D341Med (cell line): ENCODE measurements around the gene FOSB.
"Not testable (repeated sequence)": the region's sequence is repeated elsewhere in the genome, so short reads cannot be mapped to it uniquely, and the experiment has no call there.

Source experiments
- DNase-seq: peaks from one replicate; pipeline ENCODE4 v3.0.0; 2012; ENCODE audit warnings: low spot score

Gene FOSB

DNA sequence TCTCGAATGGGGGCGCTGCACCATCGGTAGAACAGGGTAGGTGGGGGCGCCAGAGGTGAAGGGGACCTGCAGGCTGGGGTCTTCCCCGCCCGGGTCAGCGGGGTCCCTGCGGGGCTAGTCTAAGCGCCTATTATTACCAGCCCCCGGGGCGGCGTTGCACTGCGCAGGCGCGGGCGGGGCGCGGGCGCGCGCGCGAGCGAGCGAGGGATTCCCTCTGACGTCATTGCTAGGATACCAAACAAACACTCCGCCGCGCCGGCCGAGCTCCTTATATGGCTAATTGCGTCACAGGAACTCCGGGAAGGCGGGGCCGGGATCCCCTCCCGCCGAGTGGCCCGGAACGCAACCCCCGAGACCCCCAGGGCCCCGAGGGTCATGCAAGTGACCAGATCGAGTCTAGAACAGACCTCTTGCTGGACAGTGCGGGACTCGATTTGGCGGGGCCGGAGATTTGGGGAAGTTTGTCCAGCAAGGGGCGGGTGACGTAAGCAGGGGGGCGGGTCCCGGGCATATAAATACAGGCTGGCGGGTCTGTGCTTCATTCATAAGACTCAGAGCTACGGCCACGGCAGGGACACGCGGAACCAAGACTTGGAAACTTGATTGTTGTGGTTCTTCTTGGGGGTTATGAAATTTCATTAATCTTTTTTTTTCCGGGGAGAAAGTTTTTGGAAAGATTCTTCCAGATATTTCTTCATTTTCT is at the start of gene FOSB:
Gene FOSB, plus strand, starts transcription at position 541 of the 703 bp plus-strand sequence. CDS start 591 bp downstream, outside the sequence.
- DNase-seq: peak; percentile 97

DNA sequence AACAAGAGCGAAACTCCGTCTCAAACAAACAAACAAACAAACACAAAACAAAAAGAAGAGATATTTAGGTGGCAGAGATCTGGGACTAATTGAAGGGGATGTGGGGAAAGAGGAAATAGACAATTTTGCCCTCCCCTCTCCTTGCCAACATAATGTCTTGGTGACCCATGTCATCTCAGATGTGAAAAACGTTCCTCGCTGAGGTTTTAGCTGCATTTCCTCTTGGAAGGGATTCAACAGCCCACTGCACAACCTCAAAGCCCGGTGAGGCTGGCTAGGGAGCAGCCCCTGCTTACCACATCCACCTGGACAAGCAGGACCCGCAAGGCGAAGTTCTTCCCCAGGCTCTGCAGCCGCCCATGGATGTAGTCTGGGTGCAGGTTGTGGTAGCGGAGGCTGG is 49.0 kb upstream of the FOSB start:
- DNase-seq: no peak

DNA sequence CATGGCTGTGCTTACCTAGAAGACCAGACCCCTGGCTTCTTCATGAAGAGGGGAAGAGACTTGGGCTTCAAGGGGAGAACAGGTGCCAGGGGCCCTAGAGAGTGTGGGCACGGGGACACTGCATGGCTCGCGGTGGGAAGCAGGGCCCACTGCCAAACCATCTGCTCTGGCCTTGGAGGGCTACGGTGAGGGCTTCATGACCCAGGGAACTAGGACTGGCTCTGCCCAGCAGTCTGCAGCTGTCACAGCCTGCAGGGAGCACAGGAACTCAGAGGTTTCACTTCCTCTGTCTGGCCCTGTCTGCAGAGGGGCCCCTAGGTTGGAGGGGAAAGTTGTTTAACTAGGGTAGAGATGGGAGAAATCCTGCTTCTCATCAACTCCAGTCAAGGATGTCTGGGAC is 48.4 kb upstream of the FOSB start:
- DNase-seq: peak; percentile 11

DNA sequence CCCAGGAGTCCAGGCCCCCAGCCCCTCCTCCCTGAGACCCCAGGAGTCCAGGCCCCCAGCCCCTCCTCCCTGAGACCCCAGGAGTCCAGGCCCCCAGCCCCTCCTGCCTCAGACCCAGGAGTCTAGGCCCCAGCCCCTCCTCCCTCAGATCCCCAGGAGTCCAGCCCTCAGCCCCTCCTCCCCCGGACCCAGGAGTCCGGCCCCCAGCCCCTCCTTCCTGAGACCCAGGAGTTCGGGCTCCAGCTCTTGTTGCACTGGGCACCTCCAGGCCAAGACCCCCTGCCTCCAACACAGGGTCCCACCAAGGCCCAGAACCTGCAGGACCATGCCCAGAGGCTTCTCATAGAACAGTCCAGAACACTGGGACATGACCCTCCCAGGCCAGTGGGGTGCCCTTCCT is 47.9 kb upstream of the FOSB start:
- DNase-seq: no peak

DNA sequence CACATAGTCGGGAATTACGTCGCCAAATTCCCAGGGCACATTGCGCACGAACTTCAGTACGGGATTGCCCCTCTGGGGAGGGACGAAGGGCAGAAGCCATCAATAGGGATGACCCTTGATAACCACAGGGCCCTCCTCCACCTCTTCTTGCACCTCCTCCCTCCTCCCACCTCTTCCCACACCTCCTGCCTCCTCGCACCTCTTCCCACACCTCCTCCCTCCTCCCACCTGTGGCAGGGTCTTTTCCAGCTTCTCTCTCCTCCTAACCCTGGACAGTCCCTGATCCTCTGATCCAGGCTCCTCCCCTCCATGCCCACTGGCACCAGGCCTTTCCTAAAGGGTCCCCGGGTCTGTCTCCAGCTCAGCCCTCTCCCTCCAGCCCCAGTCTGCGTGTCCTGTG is 47.4 kb upstream of the FOSB start:
- no peak for DNase-seq

DNA sequence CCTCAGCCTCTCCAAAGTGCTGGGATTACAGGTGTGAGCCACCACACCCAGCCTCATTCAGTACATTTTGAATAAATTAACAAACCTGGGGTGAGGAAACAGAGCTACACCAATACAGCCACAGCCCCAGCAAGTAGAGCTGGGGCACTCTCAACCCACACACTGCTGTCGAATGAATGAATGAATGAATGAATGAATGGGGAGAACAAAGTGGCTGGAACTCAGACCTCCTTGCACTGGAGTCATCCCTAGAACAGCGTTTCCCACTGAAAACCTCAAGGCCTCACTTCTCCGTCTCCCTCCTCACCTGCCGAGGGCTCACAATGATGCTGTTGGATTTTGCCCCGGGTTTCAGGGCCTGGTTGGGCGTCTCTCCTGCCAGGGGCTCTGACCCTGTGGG is 46.9 kb upstream of the FOSB start:
- DNase-seq: no peak

DNA sequence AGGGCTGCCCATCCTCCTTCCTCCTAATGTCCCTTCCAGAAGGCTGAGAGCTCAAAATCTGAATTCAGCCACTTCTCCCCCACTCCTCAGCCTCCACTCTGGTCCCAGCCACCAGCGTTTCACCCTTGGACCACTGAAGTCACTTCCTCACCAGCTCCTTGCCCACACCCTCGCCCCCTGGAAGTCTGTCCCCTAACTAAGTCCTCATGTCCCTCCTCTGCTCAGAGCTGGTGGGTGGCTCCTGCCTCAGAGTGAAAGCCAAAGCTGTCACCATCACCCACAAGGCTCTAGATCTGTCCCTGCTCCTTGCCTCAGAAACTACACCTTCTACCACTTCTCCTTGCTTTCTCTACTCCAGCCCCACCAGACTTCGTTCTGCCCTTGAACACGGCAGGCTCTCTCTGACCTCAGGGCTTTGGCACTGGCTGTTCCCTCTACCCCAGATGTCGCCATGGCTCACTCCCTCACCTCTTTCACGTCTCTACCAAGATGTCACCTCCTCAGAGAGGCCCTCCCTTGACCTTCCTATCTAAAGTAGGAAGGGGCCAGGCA is 45.8 kb upstream of the FOSB start:
- no peak for DNase-seq

DNA sequence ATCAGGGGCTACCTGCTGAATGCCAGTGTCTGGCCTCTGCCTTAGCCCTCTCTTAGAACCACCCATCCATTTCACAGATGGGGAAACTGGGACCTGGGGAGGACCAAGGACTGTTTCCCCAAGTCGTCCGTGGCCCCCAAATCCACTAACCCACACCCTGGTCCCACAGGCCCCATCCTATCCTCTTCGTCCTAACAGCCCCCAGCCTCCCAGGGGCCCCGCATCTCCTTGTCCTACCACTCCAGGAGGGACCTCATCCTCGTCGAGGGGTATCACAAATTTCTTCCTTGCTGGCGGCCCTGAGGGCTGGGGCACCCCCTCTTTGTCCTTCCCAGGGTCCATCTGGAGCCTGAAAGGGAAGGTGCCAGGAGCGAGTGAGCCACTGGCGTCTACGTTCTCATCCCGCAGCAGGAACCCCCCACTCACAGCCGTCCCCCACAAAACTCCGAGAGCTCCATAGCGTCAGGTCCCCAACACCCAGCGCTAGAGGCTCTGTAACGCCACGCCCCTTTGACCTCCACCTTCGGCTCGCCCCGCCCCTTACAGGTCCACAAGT is 44.7 kb upstream of the FOSB start:
- DNase-seq: no peak

DNA sequence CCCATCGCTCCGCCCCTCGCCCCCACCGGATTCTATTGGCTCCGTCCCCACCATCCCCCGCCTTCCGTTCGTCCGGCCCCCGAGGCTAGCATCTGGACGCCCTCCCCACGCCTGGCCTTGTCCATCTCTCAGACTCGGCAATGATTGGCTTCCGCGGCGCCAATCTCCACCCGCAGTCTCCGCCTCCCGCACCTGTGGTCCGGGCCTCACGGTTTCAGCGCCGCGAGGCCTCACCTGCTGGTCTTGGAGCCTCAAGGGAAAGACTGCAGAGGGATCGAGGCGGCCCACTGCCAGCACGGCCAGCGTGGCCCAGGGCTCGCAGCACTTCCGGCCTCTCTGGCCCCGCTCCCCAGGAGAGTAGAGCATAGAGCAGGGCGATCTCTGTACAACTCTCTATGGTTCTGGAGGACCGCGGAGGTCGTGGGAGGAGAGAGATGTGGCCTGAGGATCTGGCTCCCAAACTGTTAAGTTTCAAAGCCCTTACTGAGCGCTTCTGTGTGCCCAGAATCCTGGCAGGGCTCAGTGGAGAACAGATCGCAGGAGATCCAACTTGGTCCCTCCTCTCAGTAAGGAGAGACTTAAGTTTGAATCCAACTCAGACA is 44.1 kb upstream of the FOSB start, which contains the start of gene ERCC1:
Gene ERCC1, minus strand, starts transcription at position 329 of the 602 bp plus-strand sequence. CDS start 543 bp downstream, outside the sequence.
- peak; percentile 95 for DNase-seq

DNA sequence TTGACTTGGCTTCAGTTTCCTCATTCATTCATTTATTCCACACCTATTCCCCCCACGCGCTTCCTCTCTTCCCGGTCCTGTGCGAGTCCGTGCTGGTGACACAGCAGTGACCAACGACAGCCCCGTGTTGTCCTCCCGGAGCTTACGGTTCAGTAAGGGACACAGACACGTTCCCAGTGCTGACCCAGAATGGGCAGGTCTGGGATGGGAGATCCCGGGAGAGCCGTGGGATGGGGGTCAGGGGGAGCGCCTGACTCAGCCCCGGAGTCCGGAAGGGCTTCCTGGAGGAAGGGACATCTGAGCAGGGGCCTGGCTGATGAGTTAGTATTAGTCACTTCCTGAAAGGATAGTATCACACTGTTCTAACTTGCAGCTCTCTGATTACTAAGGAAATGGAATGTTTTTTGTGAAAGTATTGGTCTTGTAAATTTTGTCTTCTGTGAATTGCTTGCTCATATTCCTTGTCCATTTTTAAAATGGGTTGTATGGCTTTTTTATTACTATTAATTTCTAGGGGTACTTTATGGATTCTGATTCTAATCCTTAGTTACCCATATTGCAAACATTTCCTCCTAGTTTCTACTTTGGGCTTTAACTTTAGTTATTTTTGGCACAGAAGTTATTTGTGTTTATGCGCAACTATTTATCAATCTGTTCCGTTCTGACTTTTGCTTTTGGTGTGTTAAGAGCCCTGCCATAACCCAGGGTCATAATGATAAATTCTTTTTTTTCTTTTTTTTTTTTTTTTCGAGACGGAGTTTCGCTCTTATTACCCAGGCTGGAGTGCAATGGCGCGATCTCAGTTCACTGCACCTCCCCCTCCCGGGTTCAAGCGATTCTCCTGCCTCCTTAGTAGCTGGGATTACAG is 43.4 kb upstream of the FOSB start:
- DNase-seq: peak; percentile 44

DNA sequence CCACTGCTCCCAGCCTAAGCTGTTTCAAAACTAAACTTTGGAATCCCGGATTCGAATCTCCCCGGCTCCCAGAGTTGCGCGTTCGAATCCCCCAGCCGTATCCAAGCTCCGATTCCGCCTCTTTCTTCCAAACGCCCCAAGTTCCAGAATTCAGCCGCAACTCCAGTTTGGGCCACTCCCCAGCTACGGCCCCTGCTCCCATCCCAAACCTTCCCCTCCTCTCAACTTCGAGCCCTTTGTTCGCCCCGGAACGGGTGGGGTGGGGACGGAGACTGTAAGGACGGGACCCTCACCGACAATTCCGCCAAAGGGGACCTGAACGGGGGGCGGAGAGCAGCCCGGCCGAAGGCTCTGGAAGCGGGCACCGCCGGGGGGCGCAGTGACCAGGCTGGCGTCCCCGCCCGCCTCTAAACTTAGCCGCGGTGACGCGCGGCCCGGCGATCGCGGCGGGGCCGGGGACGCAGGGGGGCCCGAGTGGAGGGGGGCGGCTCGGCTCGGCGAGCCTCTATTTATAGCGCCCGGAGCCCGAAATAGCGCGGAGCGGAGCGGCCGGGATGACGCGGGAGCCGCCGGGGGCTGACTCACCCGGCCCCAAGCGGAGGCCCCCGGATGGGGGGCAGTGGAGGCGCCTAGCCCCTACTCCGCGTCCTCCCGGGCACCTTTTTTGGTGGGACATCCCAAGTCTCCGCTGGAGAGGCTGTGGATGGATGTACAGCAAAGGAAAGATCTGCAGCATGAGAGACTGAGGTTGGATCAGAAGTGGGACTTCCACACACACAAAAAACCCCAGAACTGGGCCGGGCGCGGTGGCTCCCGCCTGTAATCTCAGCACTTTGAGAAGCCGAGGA is 39.2 kb upstream of the FOSB start:
- peak; percentile 61 for DNase-seq

DNA sequence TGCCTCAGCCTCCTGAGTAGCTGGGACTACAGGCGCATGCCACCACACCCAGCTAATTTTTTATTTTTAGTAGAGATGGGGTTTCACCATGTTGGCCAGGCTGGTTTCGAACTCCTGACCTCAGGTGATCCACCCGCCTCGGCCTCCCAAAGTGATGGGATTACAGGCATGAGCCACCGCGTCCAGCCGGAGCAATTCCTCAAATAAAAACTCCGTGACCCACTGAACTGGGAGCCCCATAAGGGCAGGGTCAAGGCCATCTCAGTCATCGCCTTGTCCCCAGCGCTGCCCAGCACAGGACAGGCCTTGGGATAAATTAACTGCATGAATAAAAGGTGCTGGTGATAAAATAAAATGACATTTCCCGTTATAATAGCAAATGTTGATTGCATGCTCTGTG is 37.9 kb upstream of the FOSB start:
- not testable (repeated sequence) for DNase-seq

DNA sequence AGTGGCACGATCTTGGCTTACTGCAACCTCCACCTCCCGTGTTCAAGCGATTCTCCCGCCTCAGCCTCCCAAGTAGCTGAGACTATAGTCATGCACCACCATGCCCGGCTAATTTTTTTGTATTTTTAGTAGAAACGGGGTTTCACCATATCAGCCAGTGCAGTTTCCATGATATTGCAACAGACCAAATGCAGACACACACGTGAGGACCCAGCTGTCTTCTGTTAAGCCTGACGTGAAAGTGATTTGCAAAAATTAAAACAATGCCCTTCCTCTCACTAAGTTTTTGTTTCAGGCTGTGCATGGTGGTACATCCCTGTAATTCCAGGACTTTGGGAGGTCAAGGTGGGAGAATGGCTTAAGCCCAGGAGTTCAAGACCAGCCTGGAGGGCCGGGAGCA is 36.8 kb upstream of the FOSB start:
- DNase-seq: not testable (repeated sequence)

DNA sequence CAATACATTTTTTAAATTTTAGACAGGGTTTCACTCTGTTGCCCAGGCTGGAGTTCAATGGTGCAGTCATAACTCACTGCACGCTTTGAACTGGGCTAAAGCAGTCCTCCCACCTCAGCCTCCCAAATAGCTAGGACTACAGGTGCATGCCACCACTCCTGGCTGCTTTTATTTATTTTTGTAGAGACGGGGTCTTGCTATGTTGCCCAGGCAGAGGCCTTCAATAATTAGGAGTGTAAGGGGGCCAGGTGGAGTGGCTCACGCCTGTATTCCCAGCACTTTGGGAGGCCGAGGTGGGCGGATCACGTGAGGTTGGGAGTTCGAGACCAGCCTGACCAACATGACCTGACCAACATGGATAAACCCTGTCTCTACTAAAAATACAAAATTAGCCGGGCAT is 35.3 kb upstream of the FOSB start:
- not testable (repeated sequence) for DNase-seq

DNA sequence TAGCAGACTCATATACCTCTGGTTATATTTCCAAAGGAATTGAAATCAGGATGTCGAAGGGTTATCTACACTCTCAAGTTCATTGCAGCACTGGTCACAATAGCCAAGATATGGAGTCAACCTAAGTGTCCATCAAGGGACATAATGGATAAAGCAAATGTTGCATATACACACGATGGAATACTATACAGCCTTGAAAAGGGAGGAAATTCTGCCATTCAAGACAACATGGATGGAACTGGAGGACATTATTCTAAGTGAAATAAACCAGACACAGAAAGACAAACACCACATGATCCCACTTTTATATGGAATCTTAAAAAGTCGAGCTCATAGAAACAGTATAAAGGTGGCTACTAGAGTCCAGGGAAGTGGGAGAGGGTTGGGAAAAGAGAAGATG is 30.5 kb upstream of the FOSB start:
- DNase-seq: no peak

DNA sequence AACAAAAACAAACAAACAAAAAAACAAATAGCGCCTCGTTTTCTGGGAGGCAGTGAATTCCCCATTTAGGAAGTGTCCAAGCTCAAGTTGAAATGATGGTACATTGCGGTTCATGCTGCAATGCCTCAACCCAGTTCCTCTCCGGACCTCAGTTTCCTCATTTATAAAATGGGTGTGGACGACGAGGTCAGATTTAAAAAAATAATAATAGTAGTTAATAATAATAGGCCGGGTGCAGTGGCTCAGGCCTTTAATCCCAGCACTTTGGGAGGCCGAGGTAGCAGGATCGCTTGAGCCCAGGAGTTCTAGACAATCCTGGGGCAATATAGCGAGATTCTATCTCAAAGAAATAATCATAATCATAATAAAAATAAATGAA is 28.6 kb upstream of the FOSB start:
- DNase-seq: no peak

DNA sequence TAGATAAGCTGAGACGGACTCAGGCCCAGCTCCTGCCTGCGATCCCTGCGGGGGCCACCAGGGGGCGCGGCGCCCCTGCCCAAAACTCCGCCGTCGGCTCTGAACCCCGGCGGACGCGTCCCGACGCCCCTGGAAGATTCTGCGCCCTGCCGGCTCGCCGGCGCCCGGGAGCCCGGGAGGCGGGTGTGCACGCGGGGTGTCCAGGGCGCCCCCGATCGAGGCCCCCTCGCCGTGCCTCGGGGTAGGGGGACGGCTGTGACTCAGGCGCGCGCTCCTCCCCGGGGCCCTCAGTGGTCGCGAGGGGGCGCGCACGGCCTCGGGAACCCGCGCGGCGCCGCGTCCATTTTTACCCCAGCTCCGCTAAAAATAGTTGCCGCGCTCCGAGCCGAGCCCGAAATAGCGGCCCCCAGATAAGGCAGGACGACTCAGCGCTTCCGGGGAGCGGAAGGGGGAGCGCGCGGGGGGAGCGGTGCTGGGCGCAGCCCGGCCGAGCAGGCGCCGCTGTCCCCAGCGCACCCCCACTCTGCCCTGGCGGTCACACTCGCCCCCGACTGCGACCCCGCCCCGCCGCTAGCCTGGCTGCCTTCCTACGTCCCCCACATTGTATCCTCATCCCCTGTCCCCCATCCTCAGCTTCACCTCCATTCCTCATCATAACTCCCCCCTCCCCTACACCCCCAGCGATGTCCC is 28.1 kb upstream of the FOSB start:
- peak; percentile 89 for DNase-seq

DNA sequence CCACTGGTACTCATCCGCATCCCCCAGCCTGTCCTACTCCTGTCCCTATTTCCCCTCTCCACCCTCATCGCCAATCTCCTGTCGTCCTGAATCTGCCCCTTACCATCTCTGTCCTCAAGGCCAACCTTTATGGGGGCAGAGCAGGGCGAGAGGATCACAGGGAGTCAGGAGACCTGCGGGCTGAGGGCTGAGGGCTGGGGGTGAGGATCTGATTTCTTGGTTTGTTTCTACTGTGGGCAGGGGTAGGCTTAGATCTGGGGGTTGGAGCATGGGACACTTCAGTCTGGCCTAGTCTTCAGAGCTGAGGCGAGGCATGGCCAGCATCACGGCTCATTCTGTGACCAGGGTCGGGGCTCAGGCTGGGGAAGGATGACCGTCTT is 27.5 kb upstream of the FOSB start:
- no peak for DNase-seq

DNA sequence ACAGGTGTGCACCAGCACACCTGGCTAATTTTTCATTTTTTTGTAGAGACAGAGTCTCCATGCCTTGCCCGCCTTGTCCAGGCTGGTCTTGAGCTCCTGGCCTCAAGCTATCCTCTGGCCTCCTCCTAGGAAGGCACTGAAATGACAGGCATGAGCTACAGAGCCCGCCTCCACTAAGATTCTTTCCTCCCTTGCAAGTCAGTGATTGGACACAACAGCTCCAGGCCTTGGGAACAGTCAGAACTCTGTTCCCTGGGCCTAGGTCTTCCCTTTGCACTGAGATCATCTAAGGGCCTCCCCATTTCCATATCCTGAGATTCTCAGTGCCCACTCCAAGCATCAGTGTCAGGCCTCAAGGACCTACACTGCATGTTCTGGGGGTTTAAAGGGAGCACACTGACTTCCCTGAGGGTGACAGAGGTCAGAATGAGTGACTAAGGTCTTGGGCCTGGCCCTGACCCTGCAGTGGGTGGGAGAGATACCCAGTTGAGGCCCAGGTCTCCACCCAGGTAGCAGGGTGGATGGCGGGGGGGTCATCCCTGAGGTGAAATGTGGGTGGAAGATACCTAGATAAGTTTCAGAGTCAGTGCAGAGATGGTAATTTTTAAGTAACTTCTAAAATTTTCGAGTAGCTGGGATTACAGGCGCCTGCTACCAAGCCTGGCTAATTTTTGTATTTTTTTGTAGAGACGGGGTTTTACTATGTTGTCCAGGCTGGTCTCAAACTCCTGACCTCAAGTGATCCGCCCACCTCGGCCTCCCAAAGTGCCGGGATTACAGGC is 26.7 kb upstream of the FOSB start:
- DNase-seq: no peak

DNA sequence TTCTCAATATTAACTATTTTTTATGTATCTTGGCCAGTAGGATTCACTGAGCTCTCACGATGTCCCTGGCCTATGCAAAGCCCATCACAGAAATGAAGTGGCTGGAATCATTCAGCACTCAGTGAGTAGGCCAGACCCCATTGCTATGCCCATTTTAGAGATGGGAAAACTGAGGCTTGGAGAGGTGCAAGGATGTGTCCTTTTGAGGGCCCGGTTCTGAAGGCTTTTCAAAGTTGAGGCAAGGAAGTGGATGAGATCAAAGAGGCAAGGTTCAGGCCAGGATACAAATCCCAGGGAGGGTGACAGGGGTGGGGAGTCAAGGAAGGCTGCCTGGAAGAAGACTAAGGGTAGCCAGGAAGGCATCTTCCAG is 25.4 kb upstream of the FOSB start:
- DNase-seq: no peak
